GM21529 (cell line): ENCODE measurements around the gene ZFYVE28.

Source experiments
- ATAC-seq: cut with Tn5 transposase; IDR thresholded peaks from one replicate; pipeline ENCODE4 v1.9.1; 2021; ENCODE audit not compliant: unreplicated experiment

Gene ZFYVE28

GRCh38 chr4:2334826-2335728, 83.4 kb downstream of the ZFYVE28 start:
- no peak for ATAC-seq

GRCh38 chr4:2333916-2334644, 84.4 kb downstream of the ZFYVE28 start:
- no peak for ATAC-seq

- peak; percentile 49 for ATAC-seq
Observed at GRCh38 chr4:2333356-2333841, 85.0 kb downstream of the ZFYVE28 start.

DNA sequence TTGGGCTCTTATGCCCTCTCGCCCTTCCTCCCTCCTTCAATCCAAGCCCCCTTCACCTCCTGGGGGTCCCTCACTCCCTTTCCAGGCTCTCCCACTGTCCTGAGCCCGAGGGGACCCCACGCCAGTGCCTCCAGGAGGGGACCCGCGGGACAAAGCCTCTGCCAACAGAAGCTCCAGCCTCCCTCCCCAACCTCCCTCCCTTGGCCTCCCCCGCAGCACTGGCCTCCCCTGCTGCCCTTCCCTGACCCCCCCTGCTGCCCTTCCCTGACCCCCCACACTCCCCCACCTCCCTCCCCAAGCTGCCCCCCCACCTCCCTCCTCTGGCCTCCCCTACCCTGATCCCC, 85.5 kb downstream of the ZFYVE28 start:
- ATAC-seq: no peak

- ATAC-seq: no peak
Observed at GRCh38 chr4:2332201-2332975, 86.1 kb downstream of the ZFYVE28 start.

- no peak for ATAC-seq
Observed at GRCh38 chr4:2331519-2332200, 86.8 kb downstream of the ZFYVE28 start.

GRCh38 chr4:2331043-2331420, 87.4 kb downstream of the ZFYVE28 start:
- ATAC-seq: no peak

DNA sequence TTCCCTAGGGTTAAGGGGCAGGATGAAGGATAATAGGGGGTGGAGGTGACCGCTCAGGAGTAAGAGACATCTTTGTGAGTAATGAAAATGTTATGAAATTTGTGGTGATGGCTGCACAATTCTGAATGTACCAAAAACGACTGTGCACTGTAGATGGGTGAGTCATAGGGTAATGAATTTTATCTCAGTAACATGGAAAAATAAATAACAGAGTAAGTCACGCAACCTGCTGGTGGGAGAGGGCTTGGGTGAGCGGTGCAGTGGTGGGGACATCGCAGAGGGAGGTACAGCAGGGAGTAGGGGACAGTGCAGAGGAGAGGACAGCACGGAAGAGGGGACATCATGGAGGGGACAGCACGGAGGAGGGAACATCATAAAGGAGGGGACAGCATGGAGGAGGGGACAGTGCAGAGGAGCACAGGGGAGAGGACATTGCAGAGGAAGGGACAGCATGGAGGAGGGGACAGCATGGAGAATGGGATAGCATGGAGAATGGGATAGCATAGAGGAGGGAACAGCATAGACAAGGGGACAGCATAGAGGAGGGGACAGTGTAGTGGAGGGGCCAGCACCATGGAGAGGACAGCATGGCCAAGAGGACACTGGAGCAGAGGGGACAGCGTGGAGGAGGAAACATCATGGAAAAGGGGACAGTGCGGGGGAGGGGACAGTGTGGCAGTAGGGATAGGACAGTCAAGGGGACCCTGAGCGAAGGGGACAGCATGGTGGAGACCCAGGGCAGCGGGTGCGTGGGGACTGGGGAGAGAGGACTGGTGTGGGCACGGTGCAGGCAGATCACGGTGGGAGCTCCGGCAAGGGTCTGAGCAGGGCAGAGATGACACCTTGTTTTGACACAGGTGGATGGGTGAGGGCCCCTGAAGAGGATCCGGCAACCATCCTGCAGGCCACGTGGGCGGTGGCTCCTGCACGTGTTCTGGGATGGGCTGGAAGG, 88.1 kb downstream of the ZFYVE28 start:
- ATAC-seq: no peak

DNA sequence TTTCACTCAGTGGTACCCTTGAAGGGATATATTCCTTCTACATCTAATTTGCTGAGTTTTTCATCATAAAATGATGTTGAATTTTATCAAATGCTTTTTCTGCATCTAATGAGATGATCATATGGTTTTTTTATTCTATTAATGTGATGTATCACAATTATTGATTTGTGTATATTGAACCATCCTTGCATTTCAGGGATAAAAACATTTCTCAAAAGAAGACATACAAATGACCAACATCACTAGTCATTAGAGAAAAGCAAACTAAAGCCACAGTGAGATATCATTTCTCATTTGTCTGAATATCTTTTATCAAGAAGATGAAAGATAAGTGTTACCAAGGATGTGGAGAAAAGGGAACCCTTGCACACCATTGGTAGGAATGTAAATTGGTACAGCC, 90.9 kb downstream of the ZFYVE28 start:
- no peak for ATAC-seq

- no peak for ATAC-seq
Observed at GRCh38 chr4:2324891-2325290, 93.6 kb downstream of the ZFYVE28 start.

- no peak for ATAC-seq
Observed at GRCh38 chr4:2322841-2323240, 95.6 kb downstream of the ZFYVE28 start.

DNA sequence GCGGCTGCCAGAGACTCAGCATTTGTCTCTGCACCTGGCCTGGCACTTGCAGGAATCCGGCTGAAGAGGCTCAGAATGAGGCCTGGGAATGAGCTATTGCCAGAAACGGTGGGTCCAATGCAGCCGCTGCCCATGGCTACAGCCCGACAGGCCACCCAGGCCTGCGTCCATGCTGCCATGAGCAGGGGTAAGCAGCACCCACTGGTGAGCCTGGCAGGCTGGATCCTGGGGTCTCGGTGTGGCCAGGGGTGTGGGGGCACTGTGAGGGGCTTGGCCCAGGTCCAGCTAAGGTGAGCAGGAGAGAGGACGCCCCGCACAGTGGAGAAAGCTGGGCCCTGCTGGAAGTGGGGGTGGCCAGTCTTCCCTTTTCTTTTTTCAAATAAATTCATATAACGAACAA, 96.2 kb downstream of the ZFYVE28 start:
- ATAC-seq: no peak

DNA sequence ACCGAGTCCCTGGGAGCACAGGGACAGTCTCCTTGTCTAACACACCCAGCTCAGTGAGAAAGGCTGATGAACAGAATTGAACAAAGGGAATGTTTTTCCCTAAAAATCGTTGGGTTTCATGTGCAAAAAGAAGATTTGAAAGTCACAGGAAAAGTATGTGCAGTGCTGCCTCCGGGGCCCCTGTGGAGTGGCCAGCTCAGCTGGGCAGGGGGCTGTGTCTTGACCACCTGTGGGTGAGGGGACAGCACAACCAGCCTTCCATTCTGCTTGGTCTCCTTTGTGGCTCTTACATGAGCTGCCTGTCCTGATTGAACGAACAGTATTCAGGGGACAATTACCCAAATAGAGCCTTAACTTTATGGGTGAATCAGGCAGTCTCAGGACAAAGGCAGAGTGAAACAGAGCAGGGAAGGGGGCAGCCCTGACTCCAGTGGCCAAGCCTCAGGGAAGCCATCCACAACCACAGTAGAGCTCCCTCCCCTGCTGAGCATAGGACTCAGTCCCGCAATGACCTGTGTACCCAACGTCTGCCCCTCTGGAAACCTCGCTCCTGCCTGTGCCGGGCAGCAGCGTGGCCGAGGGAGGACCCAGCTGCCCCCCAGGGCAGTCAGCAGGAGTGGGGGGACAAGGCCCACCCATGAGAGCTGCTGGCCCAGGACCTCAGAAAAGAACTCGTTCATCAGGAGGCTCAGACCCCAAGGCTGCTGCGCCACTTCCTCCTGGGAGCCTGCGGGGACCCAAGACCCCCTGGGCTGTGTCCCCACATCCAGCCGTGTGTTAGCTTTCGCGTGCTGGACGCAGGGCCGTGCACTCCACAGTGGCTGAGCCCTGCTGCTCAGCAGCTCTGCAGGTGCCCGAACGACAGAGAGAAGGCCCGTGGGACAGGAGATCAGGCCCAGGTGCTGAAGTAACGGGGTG, 96.9 kb downstream of the ZFYVE28 start:
- no peak for ATAC-seq

- ATAC-seq: no peak
Observed at GRCh38 chr4:2320746-2321145, 97.7 kb downstream of the ZFYVE28 start.

DNA sequence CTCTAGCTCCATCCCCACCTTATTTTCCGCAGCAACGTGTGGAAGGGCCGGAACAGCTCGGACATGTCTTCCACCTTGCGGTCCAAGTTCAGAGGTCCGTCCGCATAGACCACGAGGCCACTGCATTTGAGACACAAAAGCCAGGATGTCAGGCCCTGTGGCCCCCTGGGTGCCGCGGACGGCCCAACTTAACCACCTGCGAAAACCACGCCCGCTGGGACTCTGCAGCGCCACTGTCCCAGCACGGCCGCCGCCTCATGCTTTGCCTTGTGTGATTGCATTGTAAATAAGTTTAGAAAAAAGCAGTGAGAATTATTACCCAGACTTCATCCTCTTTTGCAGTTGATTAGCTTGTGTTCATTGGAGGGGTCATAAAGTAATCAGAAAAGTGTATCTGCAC, 98.3 kb downstream of the ZFYVE28 start:
- ATAC-seq: no peak

DNA sequence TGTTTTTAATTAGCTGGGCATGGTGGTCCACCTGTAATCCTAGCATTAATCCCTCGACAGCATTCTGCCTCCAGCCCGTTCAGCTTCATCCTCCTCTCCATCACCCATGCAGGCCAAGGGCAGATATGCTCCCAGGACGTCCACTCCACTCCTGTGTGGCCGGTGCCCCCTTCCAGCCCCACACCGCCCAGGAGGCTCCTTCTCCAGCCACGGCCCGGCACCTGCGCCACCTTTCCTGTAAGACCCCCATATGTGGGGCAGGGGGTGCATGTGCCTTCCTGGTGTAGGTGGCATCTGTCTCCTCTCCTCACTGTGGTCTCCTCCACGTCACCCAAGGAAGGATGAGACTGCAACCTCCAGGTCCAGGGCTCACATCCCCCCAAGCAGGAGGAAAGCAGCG, 99.6 kb downstream of the ZFYVE28 start:
- ATAC-seq: no peak

- ATAC-seq: no peak
Observed at GRCh38 chr4:2318476-2318875, 100.0 kb downstream of the ZFYVE28 start.

- no peak for ATAC-seq
Observed at GRCh38 chr4:2313366-2313765, 105.1 kb downstream of the ZFYVE28 start.
